Activated CD8-positive, alpha-beta memory T cell treated with anti-CD3 and anti-CD28 coated beads, Interleukin-2, amount 50 U/mL, for 24 hours (primary cell): ENCODE measurements around the gene PLCD1.
"Not testable (repeated sequence)": the region's sequence is repeated elsewhere in the genome, so short reads cannot be mapped to it uniquely, and the experiment has no call there.

ENCODE experiments used
- DNase-seq: peaks from one replicate; pipeline ENCODE4 v3.0.0-alpha.2; 2020; ENCODE audit errors: extremely low read depth

The PLCD1 gene

GRCh38 chr3:37986479-37987314 lies 42.7 kb downstream of the PLCD1 start:
- DNase-seq: no peak

DNA sequence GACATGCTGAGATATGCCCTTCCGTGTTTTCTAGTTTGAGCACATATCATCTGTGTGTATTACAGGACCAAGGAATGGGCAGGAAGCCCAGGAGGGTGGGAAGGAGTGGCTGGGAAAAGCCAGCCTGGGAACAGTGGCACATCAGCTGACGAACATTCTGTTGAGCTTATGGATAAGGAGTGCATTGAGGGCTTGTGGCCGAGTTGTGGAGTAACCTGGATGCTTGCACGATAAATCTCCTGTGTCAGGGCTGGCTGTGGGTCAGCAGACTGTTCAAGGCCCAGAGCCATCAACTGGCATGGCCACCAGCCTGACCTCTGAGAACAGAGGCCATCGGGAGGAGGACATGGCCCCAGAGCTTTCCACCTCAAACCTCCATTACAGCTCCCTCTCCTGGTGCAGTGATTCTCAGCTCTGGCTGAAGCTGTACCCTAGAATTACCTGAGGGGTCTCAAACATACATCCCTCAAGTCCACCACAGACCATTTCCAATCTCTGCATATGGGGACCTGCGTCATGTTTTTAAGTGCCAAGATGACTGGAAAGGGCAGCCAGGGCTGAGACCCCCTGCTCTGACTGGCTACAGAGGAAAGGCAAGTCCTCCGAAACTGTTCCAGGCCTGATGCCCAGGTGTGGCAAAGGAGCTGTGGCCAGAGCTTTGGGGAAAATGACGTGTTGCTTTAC lies 43.7 kb downstream of the PLCD1 start:
- no peak for DNase-seq

GRCh38 chr3:37984596-37984995 lies 44.8 kb downstream of the PLCD1 start:
- DNase-seq: no peak

GRCh38 chr3:37984051-37984450 lies 45.4 kb downstream of the PLCD1 start:
- DNase-seq: no peak

DNA sequence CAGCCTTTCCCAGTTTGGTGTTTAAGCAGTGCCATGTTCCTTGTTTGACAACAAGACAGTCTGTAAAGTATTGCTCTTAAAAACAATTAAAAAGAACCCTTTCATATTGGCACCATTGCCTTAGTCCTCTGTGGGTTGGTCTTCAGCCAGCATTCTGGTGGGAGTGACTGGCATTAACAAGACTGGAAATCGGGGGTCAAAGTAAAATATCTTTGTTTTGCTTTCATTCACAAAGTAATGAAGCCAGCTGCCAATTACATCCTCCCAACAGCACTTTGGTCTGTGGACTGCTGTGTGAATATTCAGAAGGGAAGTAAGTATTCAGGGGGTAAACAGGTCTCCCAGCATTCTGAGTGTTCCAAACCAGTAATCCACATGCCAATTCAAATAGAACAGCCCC lies 47.1 kb downstream of the PLCD1 start:
- no peak for DNase-seq

DNA sequence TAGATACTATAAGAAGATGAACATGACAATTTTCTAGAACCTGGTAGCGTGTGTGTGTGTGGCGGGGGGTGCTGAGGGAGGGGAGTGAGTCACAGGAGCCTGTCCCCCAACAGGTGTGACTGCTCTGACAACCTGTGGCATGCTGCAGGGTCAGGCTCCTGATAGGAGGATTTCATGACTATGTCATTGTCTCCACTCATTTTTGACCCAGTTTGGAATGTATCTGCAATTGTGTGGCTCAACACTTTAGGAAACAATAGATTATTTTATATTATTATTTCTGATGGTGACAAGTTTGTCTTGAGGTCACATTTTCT lies 48.1 kb downstream of the PLCD1 start:
- DNase-seq: no peak

- DNase-seq: no peak
These were observed 48.7 kb downstream of the PLCD1 start for GRCh38 chr3:37980462-37981347.

DNA sequence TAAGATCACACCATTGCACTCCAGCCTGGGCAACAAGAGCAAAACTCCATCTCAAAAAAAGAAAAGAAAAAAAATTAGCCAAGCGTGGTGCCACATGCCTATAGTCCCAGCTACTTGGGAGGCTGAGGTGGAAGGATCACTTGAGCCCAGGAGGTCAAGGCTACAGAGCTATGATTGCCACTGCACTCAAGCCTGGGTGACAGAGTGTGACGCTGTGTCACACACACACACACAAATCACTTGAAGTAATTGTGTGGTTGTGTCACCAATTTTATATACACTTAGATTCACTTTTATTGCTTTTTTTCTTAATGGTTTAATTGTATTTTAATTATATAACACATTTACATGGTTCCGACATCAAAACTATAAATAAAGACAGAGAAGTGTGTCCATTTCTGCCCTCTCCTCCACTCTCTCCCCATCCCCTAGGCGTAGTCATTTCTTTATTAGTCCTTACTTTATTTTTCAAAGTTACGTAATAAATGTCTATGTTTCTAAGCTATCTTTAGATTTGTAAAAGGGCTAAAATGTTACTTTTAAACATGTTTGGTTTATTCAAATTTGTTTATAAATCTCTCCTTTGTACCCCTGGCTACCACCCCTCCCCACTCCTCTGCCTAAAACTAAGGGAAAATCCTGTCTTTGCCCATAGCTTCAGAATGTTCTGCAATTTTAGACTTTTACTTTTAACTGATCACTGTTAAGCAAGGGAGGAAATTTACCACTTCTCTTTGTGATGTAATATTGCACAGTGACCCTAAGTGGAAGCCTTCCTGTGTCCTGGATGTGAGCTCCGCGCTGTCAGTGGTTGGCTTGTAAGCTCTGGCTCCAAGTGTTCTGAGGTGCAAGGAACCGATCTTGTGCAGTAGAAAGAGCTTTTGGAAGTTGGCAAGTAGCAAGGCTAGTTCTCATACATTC lies 49.6 kb downstream of the PLCD1 start:
- DNase-seq: no peak

GRCh38 chr3:37974121-37975083 lies 55.0 kb downstream of the PLCD1 start:
- peak; percentile 56 for DNase-seq

DNA sequence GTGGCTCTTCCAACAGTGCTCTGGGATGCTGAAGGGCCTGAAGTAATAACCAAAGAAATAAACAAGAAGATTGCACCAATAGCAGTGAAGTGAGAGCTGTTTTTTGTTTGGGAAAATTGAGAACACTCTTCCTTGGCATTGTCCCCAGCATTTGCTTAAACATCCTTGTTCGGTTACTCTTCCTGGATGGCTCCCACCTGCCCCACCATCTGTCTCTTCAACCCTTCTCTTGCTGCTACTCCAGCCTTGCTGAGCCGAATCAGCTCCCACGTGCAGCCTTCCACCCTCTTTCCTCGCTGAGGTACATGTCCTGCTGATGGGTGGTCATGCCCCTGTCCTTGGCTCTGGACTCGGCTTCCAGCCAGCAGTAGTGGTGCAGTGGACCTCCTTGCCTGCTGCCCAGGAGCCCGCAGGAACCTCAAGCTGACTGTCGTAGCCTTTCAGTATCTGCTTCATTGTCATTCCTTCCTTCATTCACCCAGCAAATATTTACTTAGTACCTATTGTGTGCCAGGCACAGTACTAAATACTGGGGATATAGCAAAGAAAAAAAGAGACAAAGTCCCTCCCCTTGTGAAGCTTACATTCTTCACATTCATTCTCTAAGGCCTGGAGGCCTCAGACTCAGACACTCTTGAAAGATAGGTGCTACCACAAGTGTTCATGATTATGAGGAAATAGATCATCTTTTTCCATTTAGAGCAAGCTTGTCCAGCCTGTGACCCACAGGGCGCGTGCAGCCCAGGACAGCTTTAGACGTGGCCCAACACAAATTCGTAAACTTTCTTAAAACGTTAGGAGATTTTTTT lies 56.0 kb downstream of the PLCD1 start:
- no peak for DNase-seq

DNA sequence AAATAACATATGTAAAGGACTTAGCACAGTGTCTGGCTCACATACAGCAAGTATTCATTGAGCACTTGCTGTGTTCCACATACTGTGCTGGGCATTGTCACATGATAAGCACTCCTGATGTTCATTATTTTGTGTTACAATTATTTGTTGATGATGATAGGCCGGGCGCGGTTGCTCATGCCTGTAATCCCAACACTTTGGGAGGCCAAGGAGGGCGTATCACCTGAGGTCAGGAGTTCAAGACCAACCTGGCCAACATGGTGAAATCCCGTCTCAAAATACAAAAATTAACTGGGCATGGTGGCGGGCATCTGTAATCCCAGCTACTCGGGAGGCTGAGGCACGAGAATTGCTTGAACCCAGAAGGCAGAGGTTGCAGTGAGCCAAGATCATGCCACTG lies 57.4 kb downstream of the PLCD1 start:
- not testable (repeated sequence) for DNase-seq

- no peak for DNase-seq
These were observed 58.0 kb downstream of the PLCD1 start for GRCh38 chr3:37971467-37971866.

DNA sequence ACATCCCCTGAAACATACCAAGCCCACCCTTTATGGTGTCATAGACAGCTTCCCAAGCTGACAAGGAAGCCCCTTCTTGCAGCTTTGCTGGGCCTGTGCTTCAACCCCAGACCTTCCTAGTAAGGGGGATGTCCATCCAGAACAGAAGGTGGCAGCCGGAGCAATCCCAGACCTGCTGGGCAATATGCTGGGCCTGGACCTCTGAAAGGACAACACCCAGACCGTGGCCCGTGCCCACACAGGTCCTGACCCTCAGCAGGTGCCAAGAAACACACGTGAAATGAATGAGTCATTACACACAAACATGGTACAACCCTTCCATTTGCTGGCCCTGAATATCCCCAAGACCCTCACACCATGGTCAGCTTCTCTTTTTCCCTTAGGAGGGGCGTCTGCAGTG lies 58.6 kb downstream of the PLCD1 start:
- no peak for DNase-seq

GRCh38 chr3:37969596-37970100 lies 59.8 kb downstream of the PLCD1 start:
- no peak for DNase-seq

DNA sequence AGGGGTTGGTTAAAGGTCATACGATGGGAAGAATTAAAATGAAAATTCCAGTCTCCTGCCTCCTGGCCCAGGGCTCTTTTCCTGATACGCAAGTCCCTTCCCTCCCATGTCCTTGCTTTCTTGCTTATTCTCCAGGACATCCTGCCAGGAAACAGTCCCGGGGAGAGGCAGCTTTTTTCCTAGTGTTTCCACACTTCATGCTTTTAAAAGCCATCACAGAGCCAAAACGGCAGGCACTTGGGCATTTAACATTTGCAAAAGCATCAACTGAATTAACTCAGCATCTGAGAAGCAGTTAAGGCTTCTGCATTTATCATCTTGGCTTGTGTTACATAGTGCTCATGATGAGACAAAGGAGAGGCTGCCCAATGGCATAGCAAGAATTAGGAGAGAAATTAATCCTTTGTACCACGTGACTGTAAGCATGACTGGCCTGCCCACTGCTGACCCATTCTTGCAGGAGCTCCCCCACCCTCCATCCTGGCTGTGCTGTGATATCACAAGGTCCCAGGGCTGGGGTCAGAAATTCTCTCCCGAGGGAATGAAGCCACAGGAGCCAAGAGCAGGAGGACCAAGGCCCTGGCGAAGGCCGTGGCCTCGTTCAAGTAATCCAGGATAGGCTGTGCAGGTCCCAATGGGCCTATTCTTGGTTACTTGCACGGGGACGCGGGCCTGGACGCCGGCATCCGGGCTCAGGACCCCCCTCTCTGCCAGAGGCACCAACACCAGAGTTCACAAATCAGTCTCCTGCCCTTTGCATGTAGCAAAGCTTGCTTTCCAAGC lies 60.4 kb downstream of the PLCD1 start:
- DNase-seq: no peak

DNA sequence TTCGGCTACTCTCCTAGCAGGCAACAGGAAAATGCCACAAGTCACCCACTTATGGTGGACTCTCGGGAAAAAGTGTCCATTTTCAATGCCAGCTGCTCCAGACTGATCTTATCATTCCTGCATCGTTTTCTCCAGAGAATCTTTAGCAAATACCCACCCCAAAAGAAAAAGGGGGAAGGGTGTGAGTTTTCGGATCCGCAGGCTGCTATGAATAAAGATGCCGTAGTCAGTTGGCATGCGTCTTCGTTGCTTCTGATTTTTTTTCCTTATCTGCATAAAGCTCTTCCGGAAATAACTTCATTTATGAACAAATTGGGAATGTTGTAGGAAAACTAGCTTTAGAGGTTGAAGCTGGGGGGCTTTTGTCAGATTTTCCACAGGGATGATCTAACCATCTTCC lies 61.2 kb downstream of the PLCD1 start:
- no peak for DNase-seq

GRCh38 chr3:37967260-37967881 lies 62.1 kb downstream of the PLCD1 start:
- DNase-seq: peak; percentile 7

DNA sequence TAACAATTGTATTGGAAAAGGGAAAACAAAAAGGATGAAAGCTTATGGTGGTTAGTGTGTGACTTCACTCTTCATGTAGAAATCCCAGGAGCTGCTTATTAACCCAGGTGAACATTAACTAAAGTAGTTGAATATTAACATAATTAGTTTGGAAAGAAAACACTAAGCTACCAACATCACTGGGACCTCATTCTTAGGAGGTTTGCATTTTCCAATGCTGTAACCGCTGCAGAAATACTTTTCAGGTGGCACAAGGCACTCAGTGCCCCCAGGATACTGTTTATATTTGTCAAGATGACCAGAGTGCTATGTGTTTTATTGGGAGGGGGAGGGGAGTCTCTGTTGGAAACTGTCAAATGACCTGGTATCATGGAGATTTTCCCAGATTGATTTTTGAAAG lies 64.7 kb downstream of the PLCD1 start:
- DNase-seq: no peak
